ENCODE measurements around the gene EPHB2.

The EPHB2 gene

GRCh38 chr1:22841142-22841541 is 130.5 kb downstream of the EPHB2 start:
- TF ChIP-seq FOXP2 (optimal IDR thresholded peaks at IDR 0.05; ENCODE audit: borderline replicate concordance, extremely low read depth, extremely low read length, insufficient read depth) = no peak
- no peak for TF ChIP-seq TAF1 (IDR thresholded peaks at IDR 0.05; ENCODE audit: borderline replicate concordance, insufficient read depth, low read length)
- TF ChIP-seq, protein P1, sequence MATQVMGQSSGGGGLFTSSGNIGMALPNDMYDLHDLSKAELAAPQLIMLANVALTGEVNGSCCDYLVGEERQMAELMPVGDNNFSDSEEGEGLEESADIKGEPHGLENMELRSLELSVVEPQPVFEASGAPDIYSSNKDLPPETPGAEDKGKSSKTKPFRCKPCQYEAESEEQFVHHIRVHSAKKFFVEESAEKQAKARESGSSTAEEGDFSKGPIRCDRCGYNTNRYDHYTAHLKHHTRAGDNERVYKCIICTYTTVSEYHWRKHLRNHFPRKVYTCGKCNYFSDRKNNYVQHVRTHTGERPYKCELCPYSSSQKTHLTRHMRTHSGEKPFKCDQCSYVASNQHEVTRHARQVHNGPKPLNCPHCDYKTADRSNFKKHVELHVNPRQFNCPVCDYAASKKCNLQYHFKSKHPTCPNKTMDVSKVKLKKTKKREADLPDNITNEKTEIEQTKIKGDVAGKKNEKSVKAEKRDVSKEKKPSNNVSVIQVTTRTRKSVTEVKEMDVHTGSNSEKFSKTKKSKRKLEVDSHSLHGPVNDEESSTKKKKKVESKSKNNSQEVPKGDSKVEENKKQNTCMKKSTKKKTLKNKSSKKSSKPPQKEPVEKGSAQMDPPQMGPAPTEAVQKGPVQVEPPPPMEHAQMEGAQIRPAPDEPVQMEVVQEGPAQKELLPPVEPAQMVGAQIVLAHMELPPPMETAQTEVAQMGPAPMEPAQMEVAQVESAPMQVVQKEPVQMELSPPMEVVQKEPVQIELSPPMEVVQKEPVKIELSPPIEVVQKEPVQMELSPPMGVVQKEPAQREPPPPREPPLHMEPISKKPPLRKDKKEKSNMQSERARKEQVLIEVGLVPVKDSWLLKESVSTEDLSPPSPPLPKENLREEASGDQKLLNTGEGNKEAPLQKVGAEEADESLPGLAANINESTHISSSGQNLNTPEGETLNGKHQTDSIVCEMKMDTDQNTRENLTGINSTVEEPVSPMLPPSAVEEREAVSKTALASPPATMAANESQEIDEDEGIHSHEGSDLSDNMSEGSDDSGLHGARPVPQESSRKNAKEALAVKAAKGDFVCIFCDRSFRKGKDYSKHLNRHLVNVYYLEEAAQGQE (IDR thresholded peaks at IDR 0.05; ENCODE audit: insufficient read depth in 1 of 2, low read depth in 2 of 2, low read length in 2 of 2) = no peak
- TF ChIP-seq POLR2AphosphoS5 (IDR thresholded peaks at IDR 0.05; ENCODE audit: low read depth, low read length) = no peak
- TF ChIP-seq SIN3A (IDR thresholded peaks at IDR 0.05; ENCODE audit: borderline replicate concordance, insufficient read depth, low read length) = no peak

GRCh38 chr1:22841860-22842281 is 131.2 kb downstream of the EPHB2 start:
- TF ChIP-seq, protein P1 (IDR thresholded peaks at IDR 0.05; ENCODE audit: insufficient read depth in 1 of 2, low read depth in 2 of 2, low read length in 2 of 2) = no peak
- TF ChIP-seq TAF1 (IDR thresholded peaks at IDR 0.05; ENCODE audit: borderline replicate concordance, insufficient read depth, low read length) (no peak), FOXP2 (optimal IDR thresholded peaks at IDR 0.05; ENCODE audit: borderline replicate concordance, extremely low read depth, extremely low read length, insufficient read depth) (no peak), SIN3A (IDR thresholded peaks at IDR 0.05; ENCODE audit: borderline replicate concordance, insufficient read depth, low read length) (no peak), POLR2AphosphoS5 (IDR thresholded peaks at IDR 0.05; ENCODE audit: low read depth, low read length) (no peak)

- TF ChIP-seq POLR2AphosphoS5 (IDR thresholded peaks at IDR 0.05; ENCODE audit: low read depth, low read length) (no peak), TAF1 (IDR thresholded peaks at IDR 0.05; ENCODE audit: borderline replicate concordance, insufficient read depth, low read length) (no peak), SIN3A (IDR thresholded peaks at IDR 0.05; ENCODE audit: borderline replicate concordance, insufficient read depth, low read length) (no peak), FOXP2 (optimal IDR thresholded peaks at IDR 0.05; ENCODE audit: borderline replicate concordance, extremely low read depth, extremely low read length, insufficient read depth) (no peak)
- TF ChIP-seq, protein P1 (IDR thresholded peaks at IDR 0.05; ENCODE audit: insufficient read depth in 1 of 2, low read depth in 2 of 2, low read length in 2 of 2) = no peak
Measured at GRCh38 chr1:22844621-22845020, 134.0 kb downstream of the EPHB2 start.

- TF ChIP-seq FOXP2 (optimal IDR thresholded peaks at IDR 0.05; ENCODE audit: borderline replicate concordance, extremely low read depth, extremely low read length, insufficient read depth) (no peak), POLR2AphosphoS5 (IDR thresholded peaks at IDR 0.05; ENCODE audit: low read depth, low read length) (no peak)
Measured at GRCh38 chr1:22845398-22845935, 134.8 kb downstream of the EPHB2 start.

DNA sequence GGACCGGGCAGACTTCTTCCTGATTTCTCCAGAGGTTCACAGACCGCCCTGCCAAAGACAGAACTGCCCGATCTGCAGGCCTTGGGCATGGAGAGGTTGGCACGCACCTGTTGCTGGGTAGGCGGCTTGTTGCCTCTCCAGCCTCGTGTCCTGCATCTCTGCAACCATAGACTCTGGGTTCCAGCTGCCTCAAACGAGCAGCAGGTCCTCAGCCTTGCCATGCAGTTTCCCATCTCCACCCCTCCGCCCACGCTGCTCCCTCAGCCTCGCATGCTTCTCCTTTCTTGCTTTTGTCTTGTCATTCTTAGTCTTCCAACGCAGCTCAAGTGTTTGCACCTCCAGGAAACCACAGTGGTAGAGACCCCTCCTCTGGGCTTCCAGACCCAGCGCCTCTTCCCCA is 135.8 kb downstream of the EPHB2 start:
- TF ChIP-seq POLR2AphosphoS5 (IDR thresholded peaks at IDR 0.05; ENCODE audit: low read depth, low read length) = no peak
- no peak for TF ChIP-seq FOXP2 (optimal IDR thresholded peaks at IDR 0.05; ENCODE audit: borderline replicate concordance, extremely low read depth, extremely low read length, insufficient read depth)
- TF ChIP-seq, protein P1 (IDR thresholded peaks at IDR 0.05; ENCODE audit: insufficient read depth in 1 of 2, low read depth in 2 of 2, low read length in 2 of 2) = no peak
- TF ChIP-seq SIN3A (IDR thresholded peaks at IDR 0.05; ENCODE audit: borderline replicate concordance, insufficient read depth, low read length) = no peak
- TF ChIP-seq TAF1 (IDR thresholded peaks at IDR 0.05; ENCODE audit: borderline replicate concordance, insufficient read depth, low read length) = no peak

All from PFSK-1 (cell line).